ENCODE data around the gene CHRNA3. TPM values are rescaled to one million over a fixed set of nuclear protein-coding genes. Genes with fewer than 3 reads are reported as not detected.

CHRNA3 gene
- polyA plus RNA-seq, 1 donor from 2014 or later, result 2.4 TPM

GRCh38 chr15:78625606-78626280, 4.9 kb upstream of the CHRNA3 start:
- H3K27me3 ChIP-seq (ENCODE audit: insufficient read depth, low read depth, low read length), result peaks cover 21% of the 10 kb centered on the region
- H3K36me3 ChIP-seq (ENCODE audit: insufficient read depth, low read length), result no peaks in the 10 kb centered on the region
- no peaks in the 10 kb centered on the region for H3K9me3 ChIP-seq (ENCODE audit: low read length)
- no peak overlapping the region for H3K9ac ChIP-seq (ENCODE audit: low read length)
- no peaks in the 10 kb centered on the region for H3K79me2 ChIP-seq (replicated peaks; ENCODE audit: insufficient read depth, low read length)
- H3K27ac ChIP-seq (ENCODE audit: low read length), result no peak overlapping the region
- H3K4me3 ChIP-seq (ENCODE audit: low read length), result no peak overlapping the region
- TF ChIP-seq EZH2 (IDR thresholded peaks at IDR 0.05; ENCODE audit: borderline replicate concordance, insufficient read depth, low read length, poor library complexity, severe bottlenecking), result no peak
- no peak for TF ChIP-seq REST (IDR thresholded peaks at IDR 0.05; ENCODE audit: borderline replicate concordance)
- no peak for TF ChIP-seq EP300 (conservative IDR thresholded peaks at IDR 0.05; ENCODE audit: poor library complexity, severe bottlenecking)
- no peak for TF ChIP-seq TAF1 (IDR thresholded peaks at IDR 0.05; ENCODE audit: low read depth)
- TF ChIP-seq POLR2AphosphoS5 (IDR thresholded peaks at IDR 0.05), result no peak
- TF ChIP-seq CTCF (IDR thresholded peaks at IDR 0.05; ENCODE audit: poor library complexity, severe bottlenecking), result no peak
- no peak for TF ChIP-seq RAD21 (conservative IDR thresholded peaks at IDR 0.05)
- TF ChIP-seq SMC3 (conservative IDR thresholded peaks at IDR 0.05; ENCODE audit: poor library complexity), result no peak
- TF ChIP-seq MXI1 (conservative IDR thresholded peaks at IDR 0.05; ENCODE audit: poor library complexity, severe bottlenecking), result no peak
- H3K4me2 ChIP-seq (ENCODE audit: low read length), result no peak overlapping the region
- no peaks in the 10 kb centered on the region for H3F3A ChIP-seq (ENCODE audit: insufficient read depth, low read length, poor library complexity, severe bottlenecking)
- H2AFZ ChIP-seq (ENCODE audit: low read depth, low read length), result no peak overlapping the region
- no peaks in the 10 kb centered on the region for H4K20me1 ChIP-seq (ENCODE audit: insufficient read depth)
- no peaks in the 10 kb centered on the region for H3K9me2 ChIP-seq (ENCODE audit: insufficient read depth, low read length)

GRCh38 chr15:78624651-78625590, 4.1 kb upstream of the CHRNA3 start:
- no peaks in the 10 kb centered on the region for H4K20me1 ChIP-seq (ENCODE audit: insufficient read depth)
- no peaks in the 10 kb centered on the region for H3F3A ChIP-seq (ENCODE audit: insufficient read depth, low read length, poor library complexity, severe bottlenecking)
- H3K79me2 ChIP-seq (replicated peaks; ENCODE audit: insufficient read depth, low read length), result no peaks in the 10 kb centered on the region
- H3K9me2 ChIP-seq (ENCODE audit: insufficient read depth, low read length), result no peaks in the 10 kb centered on the region
- H3K4me2 ChIP-seq (ENCODE audit: low read length), result no peak overlapping the region
- H3K4me3 ChIP-seq (ENCODE audit: low read length), result no peak overlapping the region
- H3K27me3 ChIP-seq (ENCODE audit: insufficient read depth, low read depth, low read length), result peaks cover 28% of the 10 kb centered on the region
- H3K27ac ChIP-seq (ENCODE audit: low read length), result no peak overlapping the region
- no peak for TF ChIP-seq POLR2AphosphoS5 (IDR thresholded peaks at IDR 0.05)
- TF ChIP-seq CTCF (IDR thresholded peaks at IDR 0.05; ENCODE audit: poor library complexity, severe bottlenecking), result no peak
- no peak for TF ChIP-seq RAD21 (conservative IDR thresholded peaks at IDR 0.05)
- TF ChIP-seq TAF1 (IDR thresholded peaks at IDR 0.05; ENCODE audit: low read depth), result no peak
- TF ChIP-seq EZH2 (IDR thresholded peaks at IDR 0.05; ENCODE audit: borderline replicate concordance, insufficient read depth, low read length, poor library complexity, severe bottlenecking), result no peak
- no peak for TF ChIP-seq SMC3 (conservative IDR thresholded peaks at IDR 0.05; ENCODE audit: poor library complexity)
- TF ChIP-seq EP300 (conservative IDR thresholded peaks at IDR 0.05; ENCODE audit: poor library complexity, severe bottlenecking), result no peak
- no peak for TF ChIP-seq MXI1 (conservative IDR thresholded peaks at IDR 0.05; ENCODE audit: poor library complexity, severe bottlenecking)
- TF ChIP-seq REST (IDR thresholded peaks at IDR 0.05; ENCODE audit: borderline replicate concordance), result no peak
- H2AFZ ChIP-seq (ENCODE audit: low read depth, low read length), result no peak overlapping the region
- H3K9me3 ChIP-seq (ENCODE audit: low read length), result no peaks in the 10 kb centered on the region
- no peaks in the 10 kb centered on the region for H3K36me3 ChIP-seq (ENCODE audit: insufficient read depth, low read length)
- no peak overlapping the region for H3K9ac ChIP-seq (ENCODE audit: low read length)
